Mesenteric fat pad (tissue), 1 donor: Measurements from ENCODE around the gene ADGRD1. TPM values are rescaled to one million over a fixed set of nuclear protein-coding genes. Genes with fewer than 3 reads are reported as not detected.

Experiments used
- DNase-seq: peaks from one replicate; pipeline ENCODE4 v3.0.0-alpha.2; 2020; ENCODE audit warnings: low spot score
- total RNA-seq: library from RNA; stranded (reverse); fragmentation: NEBNext Ultra II Directional; extraction: Animal tissue kit (Norgen Biotek cat#: 25700); gene quantifications from one replicate; pipeline ENCODE4 v1.2.1, GENCODE V29; 2021
- donor health status: DM: yes; HTN: yes; CAD: no.

The ADGRD1 gene
- total RNA-seq, 1 donor from 2014 or later, result 28.5 TPM

DNA sequence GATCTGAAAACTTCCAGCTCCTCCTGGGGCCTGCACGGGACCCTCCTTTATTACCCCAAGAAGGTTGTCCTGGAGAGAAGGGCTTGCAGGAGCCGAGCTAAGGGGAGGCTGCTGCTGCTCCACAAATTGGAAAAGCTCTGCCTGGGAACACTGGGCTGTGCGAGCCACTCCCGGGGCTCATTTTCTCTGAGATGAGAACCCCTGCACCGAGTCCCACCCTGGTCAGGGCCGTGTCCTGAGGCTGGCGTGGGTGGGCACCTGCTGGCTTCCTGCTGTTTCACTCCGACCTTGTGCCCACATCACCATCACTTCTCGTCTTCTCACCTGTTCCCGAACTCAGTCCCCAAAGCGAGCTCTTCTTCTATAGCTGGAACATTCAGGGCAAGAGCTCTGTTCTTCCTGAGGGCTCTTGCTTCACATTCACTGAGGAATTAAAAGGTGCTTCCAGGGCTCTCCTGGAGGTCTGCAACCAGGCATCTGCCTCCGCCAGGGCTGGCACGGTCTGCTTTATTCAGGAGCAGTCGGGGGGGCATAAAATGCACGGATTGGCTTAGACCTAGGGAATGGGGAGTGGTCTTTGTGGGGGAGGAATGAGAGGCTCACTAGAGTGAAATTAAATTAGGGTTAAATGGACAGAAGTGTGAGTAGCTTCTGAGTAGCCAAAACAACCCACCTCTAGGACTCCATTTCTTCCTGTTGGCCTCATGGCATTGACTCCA, 98.5 kb downstream of the ADGRD1 start:
- no peak for DNase-seq

- no peak for DNase-seq
Observed at GRCh38 chr12:131052929-131053328, 99.2 kb downstream of the ADGRD1 start.

- DNase-seq, result no peak
Observed at GRCh38 chr12:131053567-131053966, 99.9 kb downstream of the ADGRD1 start.

- DNase-seq, result peak; percentile 71
Observed at GRCh38 chr12:131054345-131055092, 100.8 kb downstream of the ADGRD1 start.

- DNase-seq, result peak; percentile 47
Observed at GRCh38 chr12:131055093-131055465, 101.4 kb downstream of the ADGRD1 start.

GRCh38 chr12:131055596-131056233, 102.0 kb downstream of the ADGRD1 start:
- no peak for DNase-seq

GRCh38 chr12:131056626-131057025, 102.9 kb downstream of the ADGRD1 start:
- DNase-seq, result peak; percentile 57

DNA sequence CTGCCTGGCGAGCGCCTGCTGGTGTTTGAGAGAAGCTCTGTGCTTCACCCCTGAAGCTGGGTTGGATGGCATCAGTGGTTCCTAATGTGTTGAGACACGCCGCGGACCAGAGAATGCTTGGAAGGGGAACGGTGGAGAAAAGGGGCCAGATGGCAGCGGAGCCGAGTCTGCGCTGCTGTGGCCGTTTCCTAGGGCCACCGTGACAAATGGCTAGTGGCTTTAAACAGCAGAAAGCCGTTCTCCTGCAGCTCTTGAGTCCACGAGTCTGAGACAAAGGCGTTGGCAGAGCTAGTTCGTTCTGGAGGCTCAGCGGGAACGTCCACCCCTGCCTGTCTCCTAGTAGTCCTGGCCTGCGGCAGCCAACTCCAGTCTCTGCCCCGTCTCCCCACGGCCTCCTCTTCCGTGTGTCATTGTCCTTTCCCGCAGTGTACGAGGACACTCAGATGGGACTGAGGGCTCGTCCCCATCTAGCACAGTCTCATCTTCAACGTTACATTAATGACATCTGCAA, 103.6 kb downstream of the ADGRD1 start:
- peak; percentile 78 for DNase-seq

DNA sequence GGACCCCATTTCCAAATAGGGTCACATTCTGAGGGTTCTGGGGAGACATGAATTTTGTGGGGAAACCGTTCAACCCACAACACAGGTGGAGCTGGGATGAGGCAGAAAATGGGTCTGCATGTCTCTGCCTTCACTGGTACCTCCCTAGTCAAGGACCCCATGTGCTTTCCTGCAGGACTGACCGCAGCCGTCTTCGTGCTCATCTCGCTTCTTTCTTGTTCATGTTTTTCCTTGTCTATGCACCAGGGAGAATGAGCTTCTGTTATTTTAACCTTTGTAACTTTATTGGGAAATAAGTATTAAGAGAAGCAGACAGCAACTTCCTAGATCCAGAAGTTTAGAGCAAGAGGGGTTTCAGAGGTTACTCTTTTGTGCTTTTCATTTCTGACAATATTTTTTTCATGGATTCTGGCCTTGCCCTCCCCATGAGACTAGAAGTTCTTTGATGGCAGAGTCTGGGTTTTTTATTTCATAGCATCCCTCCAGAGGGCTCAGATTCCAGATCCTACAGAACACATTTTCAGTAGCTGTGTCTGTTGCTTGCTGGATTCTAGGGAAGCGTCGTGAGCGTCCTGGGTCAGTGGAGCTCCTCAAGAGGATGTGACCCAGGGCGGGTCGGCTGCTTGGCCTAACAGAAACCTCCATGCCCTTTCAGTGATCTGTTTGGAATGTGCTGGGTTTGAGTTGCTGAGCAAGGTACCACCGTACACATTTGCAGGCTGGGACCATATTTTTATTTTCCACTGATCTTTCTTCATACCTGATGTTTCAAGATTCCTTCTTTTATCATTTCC, 104.2 kb downstream of the ADGRD1 start:
- DNase-seq, result peak; percentile 68

DNA sequence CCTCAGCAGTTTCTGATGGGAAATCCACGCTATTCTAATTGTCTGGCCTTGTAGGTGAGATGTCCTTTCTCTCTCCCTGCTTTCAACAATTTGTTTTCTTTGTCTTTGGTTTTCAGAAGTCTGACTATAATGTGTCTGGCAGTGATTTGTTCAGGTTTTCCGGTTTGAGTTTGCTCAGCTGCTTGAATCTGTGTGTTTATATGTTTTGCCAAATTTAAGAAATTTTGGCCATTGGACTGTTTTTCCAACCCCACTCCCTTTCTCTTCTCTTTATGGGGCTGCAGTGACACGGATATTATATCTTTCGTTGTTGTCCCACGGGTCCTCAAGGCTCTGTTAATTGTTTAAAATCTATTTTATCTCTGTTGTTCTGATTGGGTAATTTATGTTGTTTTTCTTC, 105.0 kb downstream of the ADGRD1 start:
- no peak for DNase-seq

DNA sequence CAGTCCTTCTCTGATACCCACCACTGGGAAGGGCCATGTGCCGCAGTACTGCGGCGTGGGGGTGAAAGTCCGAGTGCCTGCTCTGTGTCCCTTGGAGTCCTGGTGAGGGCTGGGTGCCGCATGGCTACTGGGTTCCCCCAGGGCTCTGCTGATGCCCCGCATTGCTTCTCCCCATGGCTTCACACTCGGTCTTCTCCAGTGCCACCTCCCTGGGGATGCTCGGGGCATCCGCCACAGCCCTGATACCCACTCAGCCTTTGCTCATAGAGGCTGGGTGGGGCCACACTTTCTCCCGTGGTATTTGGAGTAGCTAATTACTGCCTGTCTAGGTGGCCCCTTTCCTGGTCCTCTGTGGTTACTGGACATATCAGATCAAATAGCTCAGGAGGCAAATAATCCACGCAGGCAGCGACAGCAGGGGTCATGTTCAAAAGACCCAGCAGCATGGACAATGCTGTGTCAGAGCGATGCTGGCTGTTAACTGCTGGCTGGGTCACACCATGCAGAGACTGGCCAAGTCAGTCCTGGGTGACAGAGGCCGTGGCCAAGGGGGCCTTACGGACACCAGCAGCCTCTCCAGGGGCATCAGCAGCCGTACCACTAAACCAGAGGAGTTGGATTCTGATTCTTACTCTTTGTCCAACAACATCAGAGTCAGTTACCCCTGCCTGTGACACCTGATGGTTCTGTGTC, 106.5 kb downstream of the ADGRD1 start:
- peak; percentile 83 for DNase-seq

GRCh38 chr12:131061041-131061806, 107.5 kb downstream of the ADGRD1 start:
- peak; percentile 67 for DNase-seq

GRCh38 chr12:131063413-131063812, 109.7 kb downstream of the ADGRD1 start:
- DNase-seq, result no peak

DNA sequence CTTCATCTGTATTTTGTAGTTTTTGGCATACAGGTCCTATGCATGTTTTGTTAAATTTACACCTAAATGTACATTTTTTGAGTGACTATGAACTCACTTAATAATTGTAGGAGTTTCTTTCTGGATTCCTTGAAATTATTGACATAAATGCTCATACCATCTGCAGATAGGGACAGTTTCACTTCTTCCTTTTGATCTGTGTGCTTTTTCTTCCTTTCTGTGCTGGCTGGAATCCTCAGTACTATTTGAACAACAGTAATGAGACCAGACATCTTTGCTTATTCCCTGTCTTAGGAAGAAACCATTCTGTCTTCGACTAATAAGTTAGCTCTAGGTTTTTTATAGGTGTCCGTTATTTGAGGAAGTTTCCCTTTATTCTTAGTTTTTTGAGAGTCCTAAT, 110.3 kb downstream of the ADGRD1 start:
- no peak for DNase-seq

- DNase-seq, result peak; percentile 53
Observed at GRCh38 chr12:131065279-131065678, 111.6 kb downstream of the ADGRD1 start.

GRCh38 chr12:131065801-131066200, 112.1 kb downstream of the ADGRD1 start:
- peak; percentile 60 for DNase-seq

DNA sequence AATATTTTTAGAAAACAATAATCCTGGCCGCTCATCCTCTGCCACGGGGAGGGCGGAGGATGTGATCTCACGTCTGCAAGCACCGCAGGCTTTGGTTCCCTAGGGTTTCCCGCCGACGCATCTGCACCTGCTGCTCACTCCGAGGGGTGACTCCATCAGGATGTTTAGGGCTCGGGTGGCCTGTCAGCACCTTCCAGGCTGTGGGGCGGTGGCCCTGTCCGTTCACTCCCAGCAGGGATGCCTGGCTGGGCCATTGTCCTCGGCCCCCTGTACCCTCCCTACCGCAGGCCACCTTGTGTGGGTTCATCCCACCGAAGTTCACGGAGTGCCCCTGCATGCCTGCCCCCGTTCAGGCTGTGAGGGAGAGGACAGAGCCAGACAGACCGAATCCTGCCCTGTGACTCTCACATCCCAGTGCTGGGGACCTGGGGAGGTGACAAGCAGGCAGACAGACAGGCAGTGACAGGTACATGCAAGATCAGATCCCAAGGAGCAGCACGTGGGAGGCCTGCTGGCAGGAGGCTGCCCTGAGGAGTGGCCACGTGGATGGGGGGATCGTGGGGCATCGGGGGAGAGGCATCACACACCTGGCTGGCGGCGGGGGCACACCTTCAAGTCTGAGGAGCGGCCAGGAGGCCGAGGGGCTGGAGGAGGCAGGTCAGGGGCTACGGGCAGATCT, 112.6 kb downstream of the ADGRD1 start:
- DNase-seq, result peak; percentile 87

- DNase-seq, result no peak
Observed at GRCh38 chr12:131066886-131067490, 113.3 kb downstream of the ADGRD1 start.
